ENCODE measurements around the gene TKFC.
A peak's percentile ranks its signal among the peaks of the same experiment; 100 is the strongest.

TKFC gene

DNA sequence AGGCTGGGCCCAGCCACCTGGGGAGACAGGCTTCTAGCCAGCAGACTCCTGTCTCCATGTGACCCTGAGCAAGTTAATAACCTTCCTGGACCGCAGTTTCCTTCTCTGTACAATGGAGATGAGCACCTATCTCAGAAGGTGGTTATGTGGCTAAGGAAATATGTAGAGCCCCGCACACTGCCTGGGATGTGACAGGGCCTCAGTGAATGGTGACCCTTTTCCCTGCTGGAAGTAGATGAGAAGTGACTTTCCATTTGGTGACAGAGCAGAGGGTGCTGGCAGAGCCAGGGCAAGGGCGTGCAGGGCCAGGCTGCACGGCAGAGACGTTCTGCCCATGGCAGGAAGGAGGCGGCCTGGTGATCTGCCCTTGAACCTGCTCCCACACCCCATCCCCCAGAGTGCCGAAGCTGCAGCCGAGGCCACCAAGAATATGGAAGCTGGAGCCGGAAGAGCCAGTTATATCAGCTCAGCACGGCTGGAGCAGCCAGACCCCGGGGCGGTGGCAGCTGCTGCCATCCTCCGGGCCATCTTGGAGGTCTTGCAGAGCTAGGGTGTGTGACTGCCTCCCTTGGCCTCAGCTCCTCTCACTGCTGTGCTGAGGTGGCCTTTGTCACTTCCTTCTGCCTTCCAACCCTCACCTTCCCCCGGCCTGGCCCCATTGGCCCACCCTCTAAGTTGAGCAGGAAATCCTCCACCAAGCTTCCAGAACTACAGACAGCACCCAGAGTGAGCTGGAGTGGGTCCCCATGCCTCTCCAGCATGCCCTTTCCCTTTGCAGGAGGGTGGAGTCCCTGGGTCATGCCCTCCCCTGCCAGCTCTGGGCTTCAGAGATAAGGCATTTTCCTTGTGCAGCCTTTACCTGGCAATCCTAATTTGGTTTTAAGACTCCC, 13.2 kb downstream of the TKFC start:
- DNase-seq, result no peak

DNA sequence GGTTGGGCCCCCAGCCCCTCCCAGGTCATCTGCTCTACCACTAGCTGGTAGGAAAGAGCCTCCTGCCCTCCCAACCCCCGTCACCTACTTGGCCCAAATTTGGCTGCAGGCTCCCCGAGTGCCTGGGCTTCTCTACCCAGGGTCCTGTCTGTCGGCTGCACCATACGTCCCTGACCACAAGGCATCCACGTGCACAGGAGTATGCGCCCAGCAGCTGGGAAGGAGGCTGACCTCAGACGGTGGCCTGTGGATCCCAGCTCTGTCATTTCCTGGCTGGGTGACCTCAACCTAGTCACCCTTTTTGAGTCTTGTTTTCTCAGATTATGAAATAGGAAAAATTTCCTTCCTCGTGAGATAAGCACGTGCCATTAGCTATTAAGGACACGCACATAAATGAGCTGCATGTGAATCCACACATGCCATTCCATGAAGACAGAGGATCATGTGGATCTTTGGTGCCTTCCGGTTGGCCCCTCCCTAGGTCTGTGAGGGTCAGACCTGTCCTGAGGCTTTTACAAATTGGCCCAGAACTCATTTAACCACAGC, 15.0 kb downstream of the TKFC start:
- no peak for DNase-seq

DNA sequence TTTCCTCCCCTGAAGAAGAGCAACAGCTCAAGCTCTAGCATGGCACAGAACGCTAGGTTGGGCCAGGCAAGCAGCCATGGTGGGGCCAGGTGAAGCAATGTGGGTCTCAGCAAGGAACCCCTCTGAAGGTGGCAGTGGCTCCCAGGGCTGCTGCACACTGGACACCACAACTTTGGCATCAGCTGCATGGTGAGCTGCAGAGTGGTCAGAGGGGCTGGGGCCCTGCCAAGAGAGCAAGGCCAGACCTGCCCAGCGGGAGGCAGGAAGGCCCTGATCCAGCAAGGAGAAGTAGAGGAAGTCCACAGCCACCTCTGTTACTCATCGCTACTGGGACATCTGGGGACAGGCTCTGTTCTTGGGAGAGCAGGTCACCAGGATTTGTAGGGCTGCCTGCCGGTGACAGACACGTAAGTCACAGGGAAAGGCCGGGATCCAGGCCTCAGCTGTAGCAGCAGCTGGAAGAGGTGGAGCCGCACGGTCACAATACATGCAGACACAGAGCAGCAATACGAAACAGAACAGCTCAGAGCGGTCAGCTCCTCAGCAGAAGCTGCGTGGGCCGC, 16.2 kb downstream of the TKFC start:
- DNase-seq, result no peak

DNA sequence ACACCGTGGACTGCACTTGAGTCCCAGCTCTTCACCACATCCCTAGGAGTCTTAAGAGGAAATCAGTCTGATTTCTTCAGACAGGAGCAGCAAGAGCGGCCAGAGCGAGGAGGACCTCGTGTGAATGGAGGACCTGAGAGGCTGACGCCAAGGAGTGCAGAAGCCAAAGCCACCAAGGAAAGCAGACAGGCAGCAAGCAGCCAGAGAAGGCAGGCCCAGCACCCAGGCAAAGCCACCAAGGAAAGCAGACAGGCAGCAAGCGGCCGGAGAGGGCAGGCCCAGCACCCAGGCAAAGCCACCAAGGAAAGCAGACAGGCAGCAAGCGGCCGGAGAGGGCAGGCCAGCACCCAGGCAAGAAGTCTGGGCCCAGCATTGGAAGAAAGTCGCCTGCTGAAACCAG, 16.9 kb downstream of the TKFC start:
- no peak for DNase-seq

DNA sequence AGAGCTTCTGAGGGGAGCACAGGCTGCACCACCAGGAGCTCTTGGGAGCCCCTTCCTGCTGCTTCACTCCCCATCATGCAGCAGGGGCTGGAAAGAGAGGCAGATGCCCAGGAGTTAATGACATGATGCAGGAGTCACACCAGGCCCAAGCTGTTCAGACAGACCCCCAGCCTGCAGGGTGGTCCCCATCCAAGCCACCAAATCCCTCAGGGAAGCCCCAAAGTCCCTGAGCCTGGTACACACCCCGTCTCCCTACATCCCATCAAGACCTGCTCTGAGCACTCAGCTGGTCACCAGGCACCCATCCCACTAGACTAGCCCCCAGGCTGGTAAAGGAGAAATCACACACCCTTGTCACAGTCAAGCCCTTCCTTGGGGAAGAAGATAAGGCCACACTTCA, 17.3 kb downstream of the TKFC start:
- no peak for DNase-seq

DNA sequence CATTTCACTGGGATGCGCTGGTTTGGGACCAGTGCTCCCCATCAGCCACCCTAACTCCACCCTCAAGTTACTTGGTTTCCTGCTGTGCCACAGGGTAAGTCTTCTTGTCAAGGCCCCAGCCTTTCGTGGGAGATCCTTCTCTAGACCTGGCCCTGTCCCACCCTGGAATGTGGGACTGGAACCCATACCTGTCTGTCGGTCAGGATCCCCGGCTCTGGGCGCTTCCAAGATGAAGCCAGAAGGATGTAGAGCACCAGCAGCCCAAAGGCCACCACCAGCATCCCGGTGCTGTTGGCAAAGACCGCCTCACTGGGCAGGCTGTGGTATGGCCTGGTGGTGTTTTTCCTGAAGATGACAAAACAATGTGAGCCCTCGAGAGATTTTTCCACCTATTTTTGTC, 17.8 kb downstream of the TKFC start:
- no peak for DNase-seq

DNA sequence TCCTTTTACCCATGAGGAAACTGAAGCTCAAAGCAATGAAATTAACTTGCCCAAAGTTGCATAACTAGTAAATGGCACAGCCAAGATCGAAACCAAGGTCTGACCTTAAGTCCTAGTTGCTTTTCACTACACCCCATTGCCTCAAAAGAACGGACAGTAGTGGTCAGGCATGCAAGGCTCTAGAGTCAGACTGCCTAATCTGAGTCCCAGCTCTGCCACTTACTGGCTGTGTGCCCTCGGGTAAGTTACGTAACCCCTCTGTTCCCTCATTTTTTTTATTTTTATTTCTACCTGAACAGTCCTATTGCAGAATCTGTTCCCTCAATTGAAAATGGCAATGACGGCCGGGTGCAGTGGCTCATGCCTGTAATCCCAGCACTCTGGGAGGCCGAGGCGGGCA, 19.0 kb downstream of the TKFC start:
- no peak for DNase-seq

DNA sequence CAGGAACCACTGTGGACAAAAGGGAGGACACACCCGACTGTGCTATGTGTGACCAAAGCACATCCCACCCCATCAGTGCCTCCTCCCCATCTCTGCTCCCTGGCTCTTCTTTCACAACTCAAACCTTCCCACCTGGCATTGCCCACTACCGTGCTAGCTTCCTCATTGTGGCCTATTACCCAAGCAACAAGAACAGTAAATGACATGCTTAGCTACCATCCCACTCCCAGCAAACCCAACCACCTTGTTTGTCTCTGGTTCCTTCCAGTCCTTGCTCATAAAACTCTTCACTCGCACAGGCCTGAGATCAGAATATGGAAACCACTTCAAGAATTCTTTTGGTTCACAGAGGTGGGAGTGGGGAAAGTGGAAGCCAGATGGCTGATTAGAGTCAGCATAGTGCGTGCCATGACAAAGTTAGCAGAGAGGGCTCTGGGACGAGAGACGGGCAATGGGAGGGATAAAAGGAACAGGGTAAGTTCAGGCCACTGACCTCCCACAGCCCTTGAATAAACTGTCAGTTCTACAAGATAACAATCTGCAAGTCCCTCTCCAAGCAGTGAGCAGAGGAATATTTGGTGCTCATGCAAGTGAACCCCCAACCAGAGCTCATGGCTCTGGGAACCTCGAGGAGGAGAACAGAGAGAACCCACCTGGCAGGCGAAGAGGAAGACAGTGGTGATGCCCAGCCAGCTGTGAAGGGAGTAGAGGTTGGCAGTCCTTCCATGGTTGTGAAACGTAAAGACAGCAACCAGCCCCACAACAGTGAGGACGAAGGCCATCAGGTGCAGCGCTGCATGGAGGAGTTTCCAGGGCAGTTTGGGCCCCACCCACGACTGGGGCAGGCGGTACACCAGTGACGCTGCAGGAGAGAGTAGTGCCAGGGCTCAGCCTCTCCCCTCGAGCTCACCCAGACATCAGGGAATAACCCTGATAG, 20.4 kb downstream of the TKFC start:
- no peak for DNase-seq

DNA sequence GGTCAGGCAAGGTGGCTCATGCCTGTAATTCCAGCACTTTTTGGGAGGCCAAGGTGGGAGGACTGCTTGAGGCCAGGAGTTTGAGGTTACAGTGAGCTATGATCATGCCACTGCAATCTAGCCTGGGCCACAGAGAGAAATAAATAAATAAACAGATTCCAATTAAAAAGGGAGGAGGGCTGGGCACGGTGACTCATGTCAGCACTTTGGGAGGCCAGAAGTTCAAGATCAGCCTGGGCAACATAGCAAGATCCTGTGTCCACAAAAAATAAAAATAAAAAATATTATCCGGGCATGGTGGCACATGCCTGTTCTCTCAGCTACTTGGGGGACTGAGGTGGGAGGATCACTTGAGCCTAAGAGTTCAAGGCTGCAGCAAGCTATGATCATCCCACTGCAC, 21.2 kb downstream of the TKFC start:
- no peak for DNase-seq

DNA sequence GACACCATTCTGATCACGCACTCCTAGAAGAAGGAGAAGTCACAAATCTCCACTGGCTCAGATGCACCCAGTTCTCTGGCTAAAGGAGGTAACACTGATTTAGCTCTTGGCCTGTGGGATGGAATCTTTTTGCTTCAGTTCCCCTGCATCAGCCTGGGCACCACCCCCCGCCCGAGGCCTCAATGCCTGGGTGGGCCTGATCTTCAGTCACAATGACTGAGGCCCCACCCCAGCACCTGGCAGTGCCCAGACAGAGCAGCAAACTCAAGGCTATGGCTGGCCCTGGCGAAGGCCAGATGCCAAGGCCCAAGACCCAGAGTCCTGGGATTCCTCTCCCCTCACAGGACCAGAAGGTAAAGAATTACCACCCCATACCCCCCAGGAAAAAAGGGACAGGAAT, 23.7 kb downstream of the TKFC start:
- no peak for DNase-seq

DNA sequence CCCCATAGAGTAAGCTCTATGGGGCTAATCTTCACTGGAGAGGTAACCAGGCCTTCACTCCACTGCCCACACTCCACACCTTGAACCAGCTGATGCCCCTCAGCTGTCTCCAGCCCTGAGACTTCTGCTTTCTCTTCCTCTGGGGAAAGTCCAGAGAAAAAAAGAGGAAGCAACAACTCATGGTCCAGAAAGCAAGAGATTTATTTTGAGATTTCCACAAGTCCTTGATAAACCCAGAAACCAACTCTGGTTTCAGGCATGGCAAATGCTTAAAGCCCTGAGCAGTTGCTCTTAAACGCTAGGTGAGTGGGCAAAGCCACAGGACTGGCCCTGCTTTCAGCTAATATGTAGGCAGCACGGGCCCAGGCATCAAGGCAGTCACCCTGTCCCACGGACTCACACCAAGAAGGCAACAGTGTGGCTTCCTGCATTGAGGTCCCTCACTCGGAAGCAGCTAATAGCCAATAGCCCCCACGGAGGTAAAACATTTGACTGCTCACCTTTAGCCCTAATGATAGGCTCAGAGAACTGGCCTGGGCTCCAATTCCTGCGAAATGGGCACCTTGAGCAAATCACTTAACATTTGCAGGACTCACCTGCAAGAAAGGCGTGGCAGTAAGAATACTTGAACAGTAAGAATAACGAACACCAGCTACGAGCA, 24.3 kb downstream of the TKFC start:
- DNase-seq, result no peak

DNA sequence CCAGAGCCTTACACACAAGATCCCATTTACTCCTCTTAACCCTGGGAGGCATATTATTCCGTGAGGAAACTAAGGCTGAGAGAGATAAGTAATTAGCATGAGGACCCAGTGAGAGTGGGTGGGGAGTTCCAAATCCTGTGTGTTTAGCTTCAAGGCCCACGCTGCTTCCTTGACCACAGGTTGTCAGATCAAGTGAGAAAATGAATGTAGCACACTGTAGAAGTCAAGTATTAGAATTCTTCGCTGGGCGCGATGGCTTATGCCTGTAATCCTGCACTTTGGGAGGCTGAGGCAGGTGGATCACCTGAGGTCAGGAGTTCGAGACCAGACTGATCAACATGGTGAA, 24.8 kb downstream of the TKFC start:
- no peak for DNase-seq

DNA sequence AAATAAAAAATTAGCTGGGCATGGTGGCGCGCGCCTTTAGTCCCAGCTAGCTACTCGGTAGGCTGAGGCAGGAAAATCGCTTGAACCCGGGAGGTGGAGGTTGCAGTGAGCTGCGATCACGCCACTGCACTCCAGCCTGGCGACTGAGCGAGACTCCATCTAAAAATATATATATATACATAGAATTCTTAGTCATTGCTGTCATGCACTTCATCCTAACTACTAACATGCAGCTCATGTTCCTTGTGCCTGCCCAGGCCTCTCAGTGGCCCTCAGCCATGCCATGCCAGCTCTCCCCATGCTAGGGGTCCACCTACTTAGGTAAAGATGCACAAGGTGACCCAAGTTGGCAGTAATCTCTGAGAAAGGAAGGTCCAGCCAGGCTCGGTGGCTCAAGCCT, 25.5 kb downstream of the TKFC start:
- no peak for DNase-seq

DNA sequence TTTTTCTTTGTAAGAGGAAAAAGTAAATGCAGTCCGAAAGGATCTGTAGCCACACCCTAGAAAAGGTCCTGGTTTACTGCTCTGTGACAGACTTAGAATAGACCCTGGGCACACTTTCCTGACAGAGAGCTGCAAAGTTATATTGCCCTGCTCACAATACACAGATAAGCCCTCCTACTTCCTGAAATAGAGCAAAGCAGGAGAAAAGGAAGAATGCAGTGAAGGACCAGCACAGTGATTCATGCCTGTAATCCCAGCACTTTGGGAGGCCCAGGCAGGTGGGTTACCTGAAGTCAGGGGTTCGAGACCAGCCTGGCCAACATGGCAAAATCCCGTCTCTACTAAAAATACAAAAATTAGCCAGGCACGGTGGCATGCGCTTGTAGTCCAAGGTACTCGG, 26.5 kb downstream of the TKFC start:
- DNase-seq, result no peak

DNA sequence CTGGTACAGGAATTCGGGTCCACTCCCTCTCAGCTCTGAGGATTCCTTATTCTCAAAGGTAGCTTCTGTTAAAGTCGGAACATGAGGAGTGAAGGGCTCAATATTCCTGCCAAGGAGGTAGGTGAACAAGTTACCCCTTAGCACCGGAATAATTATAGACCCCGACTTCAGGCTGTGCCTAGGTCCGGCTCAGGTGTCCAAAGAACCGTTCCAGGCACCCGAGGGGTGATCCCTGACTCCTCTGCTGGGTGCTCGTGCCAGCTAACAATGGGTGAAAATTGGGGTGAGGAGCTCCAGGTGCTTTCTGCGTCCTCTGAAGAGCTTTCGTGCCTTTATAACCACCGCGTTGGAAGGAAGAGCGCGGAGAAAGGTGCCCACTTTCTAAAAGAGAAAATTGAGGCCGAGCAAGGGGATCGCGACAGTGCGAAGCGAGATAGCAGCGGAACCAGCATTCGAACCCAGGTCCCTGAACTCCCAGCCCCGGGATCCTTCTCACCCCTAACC, 28.3 kb downstream of the TKFC start:
- no peak for DNase-seq

DNA sequence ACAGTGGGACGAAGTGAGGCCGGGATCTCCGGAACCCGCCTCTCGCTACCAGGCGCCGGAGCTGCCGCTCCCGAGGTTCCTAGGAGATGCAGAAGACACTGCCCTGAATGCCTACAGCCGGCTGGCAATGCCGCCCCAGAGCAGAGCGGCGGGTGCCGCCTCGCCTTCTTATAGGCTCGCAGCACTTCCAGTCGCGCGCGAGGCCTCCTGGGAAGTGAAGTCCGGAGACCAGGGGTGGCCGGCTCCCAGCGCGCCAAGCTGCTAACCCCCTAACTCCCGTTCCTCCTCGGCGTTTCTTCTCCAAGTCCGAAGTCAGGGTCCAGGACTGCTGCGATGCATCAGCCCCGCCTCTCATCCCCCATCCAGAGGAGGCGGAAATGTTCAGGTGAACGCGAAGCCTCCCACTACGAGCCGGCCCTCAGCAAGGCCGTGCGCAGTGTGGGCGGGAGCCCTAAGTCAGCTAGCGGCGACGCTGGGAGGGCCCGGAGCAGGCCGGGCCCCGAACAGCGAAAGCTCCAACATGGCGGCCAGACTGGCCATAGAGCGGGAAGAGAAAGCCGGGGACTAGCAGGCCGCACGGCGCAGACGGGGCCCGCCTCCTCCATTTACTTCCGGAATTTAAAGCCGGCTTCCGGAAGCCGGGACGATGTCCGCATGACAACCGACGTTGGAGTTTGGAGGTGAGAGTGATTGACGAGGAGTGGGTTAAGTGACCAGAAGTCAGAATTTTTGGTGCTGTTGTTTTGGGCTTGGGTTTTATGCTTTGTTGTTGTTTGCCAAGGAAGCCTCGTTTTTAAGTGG, 28.9 kb downstream of the TKFC start, which contains the start of the genes CYB561A3 and TMEM138:
CYB561A3 (minus strand) TSS at position 142 of the 801 bp plus-strand sequence. CDS start 5,169 bp downstream, outside the sequence.
TMEM138 (plus strand) TSS at position 634 of the 801 bp plus-strand sequence. CDS start 2,017 bp downstream, outside the sequence.
- peak; percentile 94 for DNase-seq

DNA sequence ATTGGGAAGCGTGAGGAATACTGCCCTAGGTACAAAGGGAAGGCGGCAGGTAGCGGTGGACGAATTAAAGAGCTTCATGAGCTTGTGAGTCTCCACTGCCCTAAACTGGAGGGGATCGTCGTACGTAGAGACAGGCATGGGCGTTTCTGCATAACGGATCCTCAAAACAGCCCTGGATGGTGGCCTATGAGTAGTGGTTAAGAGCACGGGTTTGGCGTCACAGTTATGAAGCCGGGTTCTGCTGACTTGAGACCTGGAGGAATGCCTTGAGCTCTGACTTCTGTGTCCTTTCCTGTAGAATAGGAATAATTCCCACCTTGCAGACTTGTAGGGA, 29.5 kb downstream of the TKFC start:
- no peak for DNase-seq

DNA sequence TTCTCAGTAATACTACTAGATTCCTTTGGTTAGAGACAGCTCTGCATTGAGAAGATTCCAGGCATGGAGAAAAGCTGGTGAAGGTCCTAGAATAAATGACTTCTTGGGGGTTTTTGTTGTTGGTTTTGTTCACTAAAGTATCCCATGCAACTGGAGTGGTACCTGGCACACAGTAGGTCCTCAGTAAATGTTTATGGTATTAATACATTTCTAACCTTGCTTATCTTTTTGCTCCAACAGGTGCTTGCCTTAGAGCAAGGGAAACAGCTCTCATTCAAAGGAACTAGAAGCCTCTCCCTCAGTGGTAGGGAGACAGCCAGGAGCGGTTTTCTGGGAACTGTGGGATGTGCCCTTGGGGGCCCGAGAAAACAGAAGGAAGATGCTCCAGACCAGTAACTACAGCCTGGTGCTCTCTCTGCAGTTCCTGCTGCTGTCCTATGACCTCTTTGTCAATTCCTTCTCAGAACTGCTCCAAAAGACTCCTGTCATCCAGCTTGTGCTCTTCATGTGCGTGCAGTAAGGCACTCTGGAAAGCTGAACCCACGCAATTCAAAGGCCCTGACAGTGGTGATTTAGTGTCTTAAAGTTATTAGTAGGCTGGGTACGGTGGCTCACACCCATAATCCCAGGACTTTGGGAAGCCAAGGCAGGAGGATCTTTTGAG, 31.1 kb downstream of the TKFC start:
- no peak for DNase-seq

DNA sequence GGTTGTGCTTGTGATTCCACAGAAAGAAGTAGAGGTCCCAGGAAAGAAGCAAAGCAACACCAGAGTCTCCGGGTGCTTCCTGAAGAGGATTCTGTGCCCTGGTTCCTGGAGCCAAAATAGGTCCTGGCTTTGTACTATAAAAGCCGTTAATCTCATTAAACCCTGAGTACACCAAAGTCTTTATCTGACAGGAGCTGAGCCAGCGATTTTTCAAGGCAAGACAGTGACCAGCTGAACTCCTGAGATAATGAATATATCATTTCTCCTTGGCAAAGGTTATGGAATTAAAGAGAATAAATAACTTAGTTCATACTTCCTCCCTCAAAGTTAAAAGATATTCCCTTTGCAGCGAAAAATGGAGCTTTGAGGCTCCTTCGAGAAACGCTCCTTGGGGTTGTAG, 34.4 kb downstream of the TKFC start:
- no peak for DNase-seq

DNA sequence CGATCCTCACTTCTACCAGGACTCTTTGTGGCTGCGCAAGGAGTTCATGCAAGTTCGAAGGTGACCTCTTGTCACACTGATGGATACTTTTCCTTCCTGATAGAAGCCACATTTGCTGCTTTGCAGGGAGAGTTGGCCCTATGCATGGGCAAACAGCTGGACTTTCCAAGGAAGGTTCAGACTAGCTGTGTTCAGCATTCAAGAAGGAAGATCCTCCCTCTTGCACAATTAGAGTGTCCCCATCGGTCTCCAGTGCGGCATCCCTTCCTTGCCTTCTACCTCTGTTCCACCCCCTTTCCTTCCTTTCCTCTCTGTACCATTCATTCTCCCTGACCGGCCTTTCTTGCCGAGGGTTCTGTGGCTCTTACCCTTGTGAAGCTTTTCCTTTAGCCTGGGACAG, 35.6 kb downstream of the TKFC start:
- DNase-seq, result no peak
